Left lung (tissue), 10 donors: ENCODE data around the gene MED19. TPM values are rescaled to one million over a fixed set of nuclear protein-coding genes. Genes with fewer than 3 reads are reported as not detected.
"Not testable (repeated sequence)": the region's sequence is repeated elsewhere in the genome, so short reads cannot be mapped to it uniquely, and the experiment has no call there.

ENCODE experiments used
- ATAC-seq: fragments of 200-7000 bp; cut with Tn5 transposase; one replicate; pipeline ENCODE4 v1.9.1; 2020; ENCODE audit warnings: moderate library complexity
- DNase-seq, 4 donors: peaks; one replicate each; pipeline ENCODE4 v3.0.0-alpha.2; 2013 to 2020
- H3K27ac ChIP-seq, 2 donors: fragments of 200-600 bp; sonication (generic) in 1 of 2; one replicate each; pipeline versions ENCODE4 v1.5.0 to v1.8.0; 2020 to 2021
- H3K27me3 ChIP-seq, 2 donors: fragments of 200-600 bp; sonication (generic) in 1 of 2; one replicate each; pipeline versions ENCODE4 v1.5.0 to v1.8.0; 2020 to 2021
- H3K36me3 ChIP-seq, 2 donors: fragments of 200-600 bp; sonication (generic) in 1 of 2; one replicate each; pipeline versions ENCODE4 v1.5.0 to v1.8.0; 2020 to 2021
- H3K4me1 ChIP-seq, 2 donors: fragments of 200-600 bp; one replicate each; pipeline ENCODE4 v1.8.0; 2021
- H3K4me3 ChIP-seq, 2 donors: fragments of 200-600 bp; sonication (generic) in 1 of 2; one replicate each; pipeline versions ENCODE4 v1.5.0 to v1.8.0; 2020 to 2021; ENCODE audit warnings: mild to moderate bottlenecking in 1 of 2
- H3K9me3 ChIP-seq, 2 donors: fragments of 200-600 bp; sonication (generic) in 1 of 2; one replicate each; pipeline versions ENCODE4 v1.5.0 to v1.8.0; 2020 to 2021
- intact Hi-C, 2 donors: fragments of 100-400 bp; cut with DNase I; formaldehyde crosslinking; loops; one replicate each; pipeline versions ENCODE4 v1.11.2 to v1.14.2; 2022
- polyA plus RNA-seq, 6 donors: library from polyadenylated mRNA; unstranded; fragments of 120-200 nt; gene quantifications; one replicate each; pipeline ENCODE4 v1.2.1, GENCODE V29; 2013; ENCODE audit not compliant: insufficient read length in 6 of 6
- total RNA-seq, 2 donors: library from RNA; stranded (reverse); fragmentation: NEBNext Ultra II Directional; extraction: Animal tissue kit (Norgen Biotek cat#: 25700); gene quantifications; one replicate each; pipeline ENCODE4 v1.2.1, GENCODE V29; 2021
- TF ChIP-seq, protein P1 (sequence below), 2 donors: fragments of 200-600 bp; sonication (generic) in 1 of 2; IDR thresholded peaks; one replicate each; pipeline versions ENCODE4 v1.5.0 to v1.8.0; 2021; ENCODE audit warnings: antibody characterized with exemption in 2 of 2
- donor health status: DM: no; HTN: yes; CAD: no.
- donor health status: DM: no; HTN: no; CAD: no.

Gene MED19
- total and polyA plus RNA-seq, 8 donors, result 11.0 to 21.9 (median 15.2) TPM

DNA sequence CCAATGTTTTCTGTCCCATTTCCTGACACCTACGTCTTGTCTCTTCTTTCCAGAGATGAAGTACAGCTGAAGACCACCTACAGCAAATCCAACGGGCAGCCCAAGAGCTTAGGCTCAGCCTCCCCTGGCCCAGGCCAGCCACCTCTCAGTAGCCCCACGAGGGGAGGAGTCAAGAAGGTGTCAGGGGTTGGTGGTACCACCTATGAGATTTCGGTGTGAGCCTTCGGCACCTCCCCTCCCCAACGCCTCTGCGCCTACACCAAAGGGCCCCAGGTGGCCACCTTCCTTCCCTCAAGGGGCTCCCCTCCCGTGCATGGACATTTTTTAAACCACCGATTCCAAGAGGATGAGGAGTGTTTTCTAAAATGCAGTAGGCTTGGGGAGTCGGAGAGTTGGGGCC lies 12.2 kb downstream of the MED19 start:
- Histone ChIP-seq H3K9me3 (no peaks in the 10 kb centered on the region), H3K4me1 (no peaks in the 10 kb centered on the region), H3K36me3 (peaks cover 5 to 100% of the 10 kb centered on the region in 2 donors), H3K4me3 (no peak overlapping the region), H3K27ac (no peak overlapping the region), H3K27me3 (no peaks in the 10 kb centered on the region)
- ATAC-seq (no peak), DNase-seq (no peak)
- intact Hi-C loops, result no loop called here
- TF ChIP-seq, protein P1, sequence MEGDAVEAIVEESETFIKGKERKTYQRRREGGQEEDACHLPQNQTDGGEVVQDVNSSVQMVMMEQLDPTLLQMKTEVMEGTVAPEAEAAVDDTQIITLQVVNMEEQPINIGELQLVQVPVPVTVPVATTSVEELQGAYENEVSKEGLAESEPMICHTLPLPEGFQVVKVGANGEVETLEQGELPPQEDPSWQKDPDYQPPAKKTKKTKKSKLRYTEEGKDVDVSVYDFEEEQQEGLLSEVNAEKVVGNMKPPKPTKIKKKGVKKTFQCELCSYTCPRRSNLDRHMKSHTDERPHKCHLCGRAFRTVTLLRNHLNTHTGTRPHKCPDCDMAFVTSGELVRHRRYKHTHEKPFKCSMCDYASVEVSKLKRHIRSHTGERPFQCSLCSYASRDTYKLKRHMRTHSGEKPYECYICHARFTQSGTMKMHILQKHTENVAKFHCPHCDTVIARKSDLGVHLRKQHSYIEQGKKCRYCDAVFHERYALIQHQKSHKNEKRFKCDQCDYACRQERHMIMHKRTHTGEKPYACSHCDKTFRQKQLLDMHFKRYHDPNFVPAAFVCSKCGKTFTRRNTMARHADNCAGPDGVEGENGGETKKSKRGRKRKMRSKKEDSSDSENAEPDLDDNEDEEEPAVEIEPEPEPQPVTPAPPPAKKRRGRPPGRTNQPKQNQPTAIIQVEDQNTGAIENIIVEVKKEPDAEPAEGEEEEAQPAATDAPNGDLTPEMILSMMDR (IDR thresholded peaks at IDR 0.05), result no peak

- H3K4me3 ChIP-seq, result no peak overlapping the region
- ATAC-seq, result no peak
- peaks cover 5 to 100% of the 10 kb centered on the region in 2 donors for H3K36me3 ChIP-seq
- no peaks in the 10 kb centered on the region for H3K4me1 ChIP-seq
- no peaks in the 10 kb centered on the region for H3K9me3 ChIP-seq
- no peaks in the 10 kb centered on the region for H3K27me3 ChIP-seq
- no peak overlapping the region for H3K27ac ChIP-seq
- no peak for DNase-seq
- intact Hi-C loops, result no loop called here
- TF ChIP-seq, protein P1 (IDR thresholded peaks at IDR 0.05), result no peak
Observed at GRCh38 chr11:57698843-57699365, 13.1 kb downstream of the MED19 start.

DNA sequence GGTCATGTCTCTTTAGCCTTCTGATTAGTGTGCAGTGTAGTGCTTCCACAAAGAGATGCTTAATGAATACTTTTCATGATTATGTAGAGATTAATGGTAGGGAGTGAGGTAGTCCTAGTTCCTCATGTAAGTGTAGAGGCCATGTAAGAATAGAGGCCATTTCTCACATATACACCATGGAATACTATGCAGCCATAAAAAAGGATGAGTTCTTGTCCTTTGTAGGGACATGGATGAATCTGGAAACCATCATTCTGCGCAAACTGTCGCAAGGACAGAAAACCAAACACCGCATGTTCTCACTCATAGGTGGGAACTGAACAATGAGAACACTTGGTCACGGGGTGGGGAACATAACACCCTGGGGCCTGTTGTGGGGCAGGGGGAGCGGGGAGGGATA lies 21.5 kb downstream of the MED19 start:
- H3K27me3 ChIP-seq, H3K9me3 ChIP-seq, H3K4me3 ChIP-seq, H3K4me1 ChIP-seq, H3K27ac ChIP-seq, DNase-seq, ATAC-seq, intact Hi-C loops: not testable (repeated sequence)
- peaks cover 0 to 100% of the 10 kb centered on the region in 2 donors for H3K36me3 ChIP-seq

DNA sequence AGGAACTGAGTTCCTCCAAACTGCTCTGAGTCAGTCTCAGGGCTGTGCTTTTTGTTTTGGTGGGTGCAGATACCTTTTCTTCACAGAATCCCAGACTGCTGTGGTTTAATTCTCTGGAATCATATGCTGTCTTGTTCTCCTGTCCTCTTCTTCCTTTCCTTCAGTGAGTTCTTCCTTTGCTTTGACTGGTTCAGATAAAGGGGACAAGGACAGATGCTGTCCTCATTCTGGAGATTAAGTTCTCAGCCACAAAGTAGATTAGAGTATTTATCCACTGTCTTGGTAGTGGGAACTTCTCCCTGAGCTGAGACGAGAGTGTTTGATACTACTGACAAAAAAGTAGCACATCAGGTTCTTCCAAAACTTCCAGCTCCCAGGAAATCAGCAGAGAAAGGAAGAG lies 30.8 kb downstream of the MED19 start:
- TF ChIP-seq, protein P1 (IDR thresholded peaks at IDR 0.05), result no peak
- H3K36me3 ChIP-seq, result peaks cover 0 to 95% of the 10 kb centered on the region in 2 donors
- H3K4me3 ChIP-seq, result no peak overlapping the region
- ATAC-seq (no peak), DNase-seq (no peak)
- no peaks in the 10 kb centered on the region for H3K27me3 ChIP-seq
- peaks cover 0 to 10% of the 10 kb centered on the region in 2 donors for H3K4me1 ChIP-seq
- no peaks in the 10 kb centered on the region for H3K9me3 ChIP-seq
- H3K27ac ChIP-seq, result no peak overlapping the region
- intact Hi-C loops, result no loop called here

GRCh38 chr11:57680552-57680874 lies 31.5 kb downstream of the MED19 start:
- ATAC-seq (no peak), DNase-seq (no peak)
- Histone ChIP-seq H3K27me3 (no peaks in the 10 kb centered on the region), H3K9me3 (no peaks in the 10 kb centered on the region), H3K4me3 (no peak overlapping the region), H3K36me3 (peaks cover 0 to 93% of the 10 kb centered on the region in 2 donors), H3K4me1 (peaks cover 0 to 15% of the 10 kb centered on the region in 2 donors), H3K27ac (no peak overlapping the region)
- TF ChIP-seq, protein P1 (IDR thresholded peaks at IDR 0.05), result no peak
- intact Hi-C loops, result no loop called here

GRCh38 chr11:57679396-57679795 lies 32.6 kb downstream of the MED19 start:
- intact Hi-C loops, result no loop called here
- DNase-seq (no peak), ATAC-seq (no peak)
- no peaks in the 10 kb centered on the region for H3K9me3 ChIP-seq
- TF ChIP-seq, protein P1 (IDR thresholded peaks at IDR 0.05), result no peak
- H3K4me1 ChIP-seq, result peaks cover 0 to 24% of the 10 kb centered on the region in 2 donors
- H3K36me3 ChIP-seq, result peaks cover 0 to 93% of the 10 kb centered on the region in 2 donors
- H3K27ac ChIP-seq, result no peak overlapping the region
- no peaks in the 10 kb centered on the region for H3K27me3 ChIP-seq
- H3K4me3 ChIP-seq, result no peak overlapping the region
